HG03469 (cell line): ENCODE measurements around the gene MBNL1.
"Not testable (repeated sequence)": the region's sequence is repeated elsewhere in the genome, so short reads cannot be mapped to it uniquely, and the experiment has no call there.

ENCODE experiments used
- ATAC-seq: cut with Tn5 transposase; IDR thresholded peaks from one replicate; pipeline ENCODE4 v1.9.1; 2021; ENCODE audit warnings: mild to moderate bottlenecking, moderate library complexity, moderate number of reproducible peaks; ENCODE audit not compliant: unreplicated experiment

The MBNL1 gene

DNA sequence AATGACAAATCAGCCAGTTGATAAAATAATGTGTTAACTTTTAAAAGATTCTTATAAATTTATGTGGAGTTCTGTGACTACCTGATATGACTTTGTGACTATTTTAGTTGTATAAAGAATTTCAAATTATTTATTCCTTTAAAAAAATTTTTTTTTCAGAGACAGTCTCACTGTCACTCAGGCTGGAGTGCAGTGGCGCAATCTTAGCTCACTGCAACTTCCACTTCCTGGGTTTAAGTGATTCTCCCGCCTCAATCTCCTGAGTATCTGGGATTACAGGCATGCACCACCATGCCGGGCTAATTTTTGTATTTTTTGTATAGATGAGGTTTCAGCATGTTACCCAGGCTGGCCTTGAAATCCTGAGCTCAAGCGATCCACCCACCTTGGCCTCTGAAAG is 48.5 kb downstream of the MBNL1 start:
- no peak for ATAC-seq

DNA sequence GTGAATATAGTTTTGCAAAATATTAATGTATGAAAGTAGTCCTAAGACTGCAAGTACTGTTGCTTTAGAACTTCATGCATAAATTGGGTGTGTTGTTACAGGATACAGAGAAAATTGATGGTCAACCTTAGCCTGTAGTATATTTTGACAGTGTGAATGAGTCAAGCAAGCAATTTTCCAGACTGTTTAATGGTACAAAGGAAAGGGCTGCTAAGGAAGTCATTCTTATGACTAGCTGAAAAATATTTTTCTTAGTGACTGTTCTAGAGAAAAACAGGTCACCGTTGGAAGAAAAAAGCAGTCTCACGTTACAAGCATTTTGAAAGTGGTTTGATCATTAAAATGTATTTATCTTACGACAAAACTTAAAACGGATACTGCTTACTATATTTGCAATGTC is 49.2 kb downstream of the MBNL1 start:
- no peak for ATAC-seq

DNA sequence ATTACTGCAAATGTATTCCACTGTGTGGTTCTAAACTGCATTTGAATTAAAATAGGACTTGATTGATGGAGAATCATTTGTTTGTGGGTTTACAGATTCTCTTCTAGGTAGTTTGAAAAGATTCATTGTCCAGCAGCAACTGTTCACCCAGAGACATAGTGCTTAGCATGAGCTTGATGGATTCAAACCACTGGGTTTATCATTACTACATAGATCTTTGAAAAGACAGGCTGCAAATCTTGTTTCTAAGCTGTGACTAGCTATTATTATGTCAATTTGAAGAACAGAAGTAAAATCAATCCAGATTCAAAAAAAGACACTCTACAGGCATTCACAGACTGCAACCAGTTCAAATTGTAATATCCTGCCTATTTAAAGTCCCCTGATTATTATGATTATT is 49.8 kb downstream of the MBNL1 start:
- ATAC-seq: no peak

DNA sequence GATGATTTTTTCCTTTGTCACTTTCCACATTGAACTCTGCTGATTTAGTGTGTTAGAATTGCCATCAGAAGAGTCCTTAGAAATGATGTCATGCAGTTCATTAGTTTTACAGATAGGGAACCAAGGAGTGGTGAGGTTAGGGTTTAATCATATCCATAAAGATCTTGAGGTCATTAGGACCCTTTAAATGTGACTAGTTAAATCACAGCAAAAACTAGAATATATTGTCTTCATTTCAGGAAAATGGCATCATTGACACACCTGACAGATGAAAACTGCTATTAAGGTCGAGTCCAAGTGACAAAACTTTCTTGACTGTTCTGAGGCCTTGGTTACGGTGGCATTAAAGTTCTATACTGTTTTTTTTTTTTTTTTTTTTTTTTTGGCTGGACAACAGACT is 50.5 kb downstream of the MBNL1 start:
- no peak for ATAC-seq

DNA sequence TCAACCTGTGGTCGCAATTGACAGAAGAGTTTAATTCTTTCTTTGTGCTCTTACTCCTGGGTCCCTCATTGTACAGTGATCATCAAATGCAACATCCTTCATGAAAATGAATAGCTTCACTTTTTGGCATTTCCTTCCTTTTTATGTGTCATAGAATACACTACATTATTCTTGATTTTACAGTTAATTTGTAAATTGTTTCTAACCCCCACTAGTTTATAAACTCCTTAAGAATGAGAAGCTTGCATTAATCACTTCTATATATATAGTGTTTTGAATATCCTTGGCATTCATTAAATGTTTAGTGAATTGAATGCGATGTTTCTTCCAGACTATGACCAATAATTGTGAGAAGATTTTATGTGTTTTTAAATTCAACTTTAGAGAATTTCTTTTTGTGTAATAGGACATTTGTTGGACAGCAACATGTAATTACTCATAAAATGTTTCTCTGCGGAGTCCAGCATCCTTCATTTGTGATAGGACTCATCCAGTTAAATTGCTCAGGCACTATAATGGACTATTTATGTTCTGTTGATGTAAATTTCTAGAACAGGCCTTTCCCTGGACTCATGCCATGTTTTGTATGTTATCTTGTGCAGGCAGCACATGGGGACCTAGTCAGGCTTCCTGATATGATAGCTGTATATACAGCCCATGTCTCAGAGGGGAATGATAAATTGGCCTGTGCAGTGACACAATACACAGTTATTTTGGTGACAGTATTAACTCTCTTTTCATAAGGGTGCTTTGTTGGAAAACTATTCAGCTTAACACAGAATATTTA is 51.3 kb downstream of the MBNL1 start:
- no peak for ATAC-seq

DNA sequence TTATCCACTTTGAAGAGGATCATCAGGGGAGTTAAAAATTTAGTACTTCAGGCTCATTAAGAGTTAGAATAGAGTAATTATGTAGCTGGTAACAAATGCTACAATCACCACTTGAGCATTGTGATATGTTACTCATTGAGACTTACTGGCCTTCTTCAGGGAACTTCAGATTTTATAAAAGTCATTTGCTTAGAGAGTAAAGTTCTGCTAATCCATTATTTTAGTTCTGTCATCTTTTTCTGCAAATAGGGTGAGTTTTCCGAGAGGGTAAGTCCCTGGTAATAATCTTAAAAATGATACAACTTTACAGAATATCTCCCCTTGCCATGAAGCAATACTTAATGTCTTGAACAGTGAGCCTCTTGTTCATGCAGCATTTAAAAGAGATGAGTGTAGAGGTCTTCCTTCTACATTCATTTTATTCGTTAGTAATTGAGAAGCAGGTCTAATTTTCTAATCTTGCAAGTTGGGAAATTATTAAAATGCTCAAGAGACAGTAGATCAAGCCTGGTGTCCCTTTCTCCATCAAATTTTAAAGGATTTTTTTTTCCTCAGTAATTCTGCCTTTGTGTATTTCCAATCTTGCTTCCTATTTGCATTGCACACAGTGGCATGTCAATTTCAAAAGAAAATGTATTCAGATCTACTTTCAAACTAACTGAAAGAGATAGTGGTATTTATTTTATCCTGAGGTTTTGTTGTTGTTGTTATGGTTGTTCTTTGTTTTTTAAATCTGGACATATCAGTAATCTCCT is 52.6 kb downstream of the MBNL1 start:
- no peak for ATAC-seq

DNA sequence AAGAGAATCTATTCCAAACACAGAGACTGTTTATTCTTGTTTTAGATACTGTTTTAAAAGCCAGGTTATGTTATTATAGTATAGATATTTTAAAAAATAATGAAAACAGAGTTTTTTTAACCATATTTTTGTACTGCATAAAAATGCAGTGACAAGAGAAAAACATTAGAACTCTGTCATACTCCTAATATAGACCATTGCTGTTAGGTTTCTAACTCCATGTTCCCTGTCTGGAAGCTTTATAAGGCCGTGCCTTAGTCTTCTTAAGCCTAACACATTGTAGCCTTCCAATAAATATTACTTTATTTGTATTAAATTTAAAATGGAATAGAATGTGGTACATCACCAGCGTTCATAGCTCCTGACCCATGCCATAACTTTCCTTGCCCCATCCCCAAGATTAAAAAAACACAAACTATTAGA is 53.2 kb downstream of the MBNL1 start:
- ATAC-seq: no peak

DNA sequence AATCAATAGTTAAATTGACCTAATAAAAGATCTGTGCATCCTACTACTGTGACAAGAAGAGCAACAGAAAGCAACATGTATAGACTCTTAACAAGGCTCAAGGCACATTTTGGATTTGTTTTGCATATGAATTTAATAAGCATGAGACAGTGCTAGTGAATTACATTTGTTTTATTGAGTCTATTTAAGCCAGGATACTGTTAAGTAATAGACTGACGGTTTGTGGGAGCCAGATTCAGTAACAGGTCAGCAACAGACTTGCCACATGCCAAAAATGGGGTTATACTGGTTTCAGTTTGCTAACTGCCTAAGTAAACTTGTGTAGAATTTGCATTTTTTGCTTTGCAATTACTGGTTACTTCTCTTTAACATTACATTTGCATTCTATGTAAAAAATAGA is 54.0 kb downstream of the MBNL1 start:
- ATAC-seq: peak; percentile 55

DNA sequence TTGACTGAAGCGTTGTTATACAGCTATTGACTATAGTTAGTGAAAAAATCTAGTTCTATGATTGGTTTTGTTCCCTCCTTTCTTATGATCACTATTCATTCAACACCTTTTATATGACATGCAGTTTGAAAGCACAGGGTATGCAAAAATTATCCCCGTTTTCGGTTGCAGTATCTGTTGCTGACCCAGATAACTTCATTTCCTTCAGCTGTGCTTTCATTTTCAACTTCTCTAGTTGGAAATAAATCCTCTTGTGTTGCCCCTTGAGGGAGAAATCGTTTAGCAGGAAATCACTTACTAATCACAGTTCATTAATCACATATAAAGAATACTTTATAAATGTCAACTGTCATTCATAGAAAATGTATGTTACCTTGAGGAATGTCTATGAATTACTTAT is 55.1 kb downstream of the MBNL1 start:
- ATAC-seq: peak; percentile 57

DNA sequence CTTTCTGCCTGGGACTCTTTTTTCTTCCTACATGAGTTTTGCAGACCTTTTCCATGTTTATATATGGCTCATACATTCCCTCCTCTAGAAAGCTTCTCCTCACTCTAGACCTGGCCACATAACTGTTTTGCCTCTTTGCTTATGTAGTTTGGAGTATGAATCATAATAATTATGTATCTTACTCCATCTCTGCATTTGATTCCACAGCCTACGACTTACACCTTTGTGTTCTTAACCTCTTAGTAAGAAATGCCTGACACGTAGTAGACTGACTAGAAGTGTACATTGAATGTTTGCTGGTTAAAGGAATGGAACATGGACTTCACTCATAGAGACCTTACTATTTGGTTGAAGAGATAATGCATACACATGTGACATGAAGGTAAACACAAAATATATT is 56.4 kb downstream of the MBNL1 start:
- ATAC-seq: no peak

DNA sequence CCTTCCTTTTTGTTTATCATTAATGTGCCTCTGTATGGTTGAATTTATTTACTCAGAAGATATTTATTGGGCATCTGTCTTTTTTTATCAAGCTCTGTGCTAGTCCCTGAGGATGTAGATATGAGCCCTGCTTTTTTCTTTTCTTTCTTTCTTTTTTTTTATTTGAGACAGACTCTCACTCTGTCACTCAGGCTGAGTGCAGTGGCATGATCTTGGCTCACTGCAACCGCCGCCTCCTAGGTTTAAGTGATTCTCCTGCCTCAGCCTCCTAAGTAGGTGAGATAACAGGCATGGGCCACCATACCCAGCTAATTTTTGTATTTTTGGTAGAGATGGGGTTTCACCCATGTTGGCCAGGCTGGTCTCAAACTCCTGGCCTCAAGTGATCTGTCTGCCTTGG is 58.5 kb downstream of the MBNL1 start:
- no peak for ATAC-seq

DNA sequence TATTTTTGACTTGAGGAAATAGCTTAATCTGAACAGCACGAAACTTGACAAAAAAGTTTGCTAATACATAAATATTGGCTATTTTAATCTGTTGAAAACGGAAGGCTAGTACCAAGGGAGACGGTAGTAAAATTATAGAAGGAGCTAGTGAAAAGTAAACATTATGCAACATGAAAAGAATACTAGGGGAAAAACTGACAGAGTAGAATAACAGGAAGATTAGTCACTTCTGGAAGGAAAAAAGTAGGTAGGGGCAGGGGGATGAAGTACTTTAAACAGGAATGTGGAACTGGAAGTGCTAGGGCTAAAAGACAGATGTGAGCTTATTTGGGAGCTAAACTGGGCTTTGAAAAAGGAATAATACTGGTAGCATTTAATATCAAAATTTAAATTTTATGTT is 60.1 kb downstream of the MBNL1 start:
- ATAC-seq: no peak

DNA sequence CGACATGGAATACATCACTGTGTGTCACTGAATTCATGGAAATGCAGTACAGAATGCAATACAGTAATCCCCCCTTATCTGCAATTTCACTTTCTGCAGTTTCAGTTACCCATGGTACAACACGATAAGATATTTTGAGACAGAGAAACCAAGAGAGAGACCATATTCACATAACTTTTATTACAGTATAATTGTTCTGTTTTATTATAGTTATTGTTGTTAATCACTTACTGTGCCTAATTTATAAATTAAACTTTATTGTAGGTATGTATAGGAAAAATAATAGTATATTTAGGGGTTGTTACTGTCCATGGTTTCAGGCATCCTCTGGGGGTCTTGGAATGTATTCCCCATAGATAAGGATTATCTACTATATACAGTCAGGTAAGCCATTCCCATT is 61.8 kb downstream of the MBNL1 start:
- ATAC-seq: no peak

DNA sequence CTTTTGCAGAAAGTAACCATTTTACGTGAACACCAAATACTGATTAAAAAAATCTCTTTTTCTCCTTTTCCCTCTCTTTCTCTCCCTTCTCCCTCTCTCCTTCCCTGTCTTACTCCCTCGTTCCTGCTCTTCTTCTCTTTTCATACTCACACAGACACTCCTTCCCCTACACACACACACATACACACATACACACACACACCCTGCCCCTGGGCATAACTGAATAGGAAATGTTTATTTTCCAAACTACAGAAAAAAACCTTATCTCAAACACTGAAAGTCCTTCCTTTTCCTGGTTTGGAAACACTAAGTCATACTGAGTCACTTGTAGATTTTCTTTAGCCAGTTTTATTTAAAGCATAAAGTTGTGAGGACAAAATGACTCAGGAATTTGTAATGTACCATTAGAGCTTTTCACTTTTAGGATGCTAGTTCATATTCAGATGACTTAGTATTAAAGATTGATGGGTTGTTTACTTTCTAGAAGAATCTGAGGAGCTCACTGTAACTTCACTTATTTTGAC is 62.4 kb downstream of the MBNL1 start:
- ATAC-seq: no peak

DNA sequence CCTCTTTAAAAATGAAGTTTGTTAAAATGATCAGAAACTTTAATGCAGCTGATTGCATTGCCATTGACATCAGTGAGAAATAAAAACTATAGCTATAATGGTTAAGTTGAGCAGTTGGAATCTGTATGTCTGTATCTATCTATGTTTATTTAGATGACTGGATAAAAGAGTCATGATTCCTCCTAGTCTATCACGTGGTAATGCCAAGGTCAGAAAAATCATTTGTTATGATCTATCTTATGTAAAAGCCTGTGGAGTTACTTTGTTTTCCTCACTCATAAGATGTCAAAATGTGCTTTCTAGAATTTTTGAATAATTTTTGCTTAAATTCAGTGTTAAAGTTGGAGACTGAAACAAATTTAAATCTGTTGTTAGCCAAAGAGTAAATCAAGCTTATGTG is 63.3 kb downstream of the MBNL1 start:
- ATAC-seq: no peak

DNA sequence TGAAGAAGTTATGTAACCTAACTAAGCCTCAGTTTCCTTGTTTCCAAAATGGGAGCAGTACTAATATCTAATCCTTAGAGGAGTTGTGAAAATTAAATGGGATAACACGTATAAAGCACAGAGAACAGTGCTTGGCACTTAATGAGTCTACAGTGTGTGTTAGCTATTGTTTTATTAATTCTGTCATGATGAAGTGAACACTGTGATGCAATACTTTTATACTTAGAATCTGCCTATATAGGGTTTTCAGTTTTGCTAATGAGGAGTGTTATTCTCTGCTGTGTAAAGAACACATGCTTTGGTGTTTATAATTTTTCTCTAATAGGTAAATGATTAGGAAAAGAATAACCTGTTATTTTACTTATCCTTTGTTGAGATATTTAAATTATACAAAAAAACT is 65.2 kb downstream of the MBNL1 start:
- no peak for ATAC-seq

DNA sequence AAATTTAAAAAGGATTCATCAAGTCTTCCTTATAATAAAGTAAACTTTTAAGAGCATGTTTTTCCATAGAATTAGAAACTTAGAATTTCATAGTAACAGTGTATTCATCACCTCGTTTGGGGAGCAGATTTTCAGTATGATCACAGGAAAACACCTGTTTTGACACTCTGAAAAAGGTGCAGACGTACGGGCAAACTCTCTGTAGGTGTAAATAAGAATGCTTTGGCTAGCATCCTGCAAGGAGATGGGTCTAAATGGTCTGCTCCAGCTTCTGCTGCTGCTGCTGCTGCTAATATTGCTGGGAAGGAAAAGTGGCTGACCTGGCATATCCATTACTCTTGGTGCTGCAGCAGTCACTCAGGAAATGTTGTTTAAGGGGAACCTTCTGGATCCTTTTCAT is 66.0 kb downstream of the MBNL1 start:
- ATAC-seq: no peak

DNA sequence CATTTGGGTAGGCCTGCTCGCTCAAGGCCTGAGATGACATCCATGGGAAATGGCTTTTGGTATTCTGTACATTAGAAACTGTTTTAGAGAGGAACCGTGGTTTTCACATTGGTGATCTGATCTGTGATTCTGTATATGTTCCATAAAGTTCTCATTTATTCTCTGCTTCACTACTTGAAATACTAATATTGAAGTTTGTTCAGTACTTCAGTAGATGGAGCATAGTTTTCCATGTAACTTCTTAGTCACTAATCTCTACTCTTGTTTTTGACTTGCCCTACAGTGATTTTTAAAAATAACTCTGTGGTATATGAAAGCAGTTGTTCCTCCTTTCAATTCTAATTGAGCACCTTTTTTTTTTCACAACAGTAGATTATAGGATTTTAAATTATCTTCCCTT is 66.5 kb downstream of the MBNL1 start:
- ATAC-seq: no peak

DNA sequence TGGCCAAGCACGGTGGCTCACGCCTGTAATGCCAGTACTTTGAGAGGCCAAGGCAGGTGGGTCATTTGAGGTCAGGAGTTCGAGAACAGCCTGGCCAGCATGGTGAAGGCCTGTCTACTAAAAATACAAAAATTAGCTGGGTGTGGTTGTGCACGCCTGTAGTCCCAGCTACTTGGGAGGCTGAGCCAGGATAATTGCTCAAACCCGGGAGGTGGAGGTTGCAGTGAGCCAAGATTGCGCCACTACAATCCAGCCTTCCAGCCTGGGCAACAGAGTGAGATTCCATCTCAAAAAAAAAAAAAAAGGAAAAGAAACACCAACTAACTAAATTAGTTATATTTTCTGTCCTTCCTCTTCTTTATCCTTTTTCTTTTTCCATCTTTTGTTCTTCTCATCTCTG is 68.6 kb downstream of the MBNL1 start:
- ATAC-seq: not testable (repeated sequence)

DNA sequence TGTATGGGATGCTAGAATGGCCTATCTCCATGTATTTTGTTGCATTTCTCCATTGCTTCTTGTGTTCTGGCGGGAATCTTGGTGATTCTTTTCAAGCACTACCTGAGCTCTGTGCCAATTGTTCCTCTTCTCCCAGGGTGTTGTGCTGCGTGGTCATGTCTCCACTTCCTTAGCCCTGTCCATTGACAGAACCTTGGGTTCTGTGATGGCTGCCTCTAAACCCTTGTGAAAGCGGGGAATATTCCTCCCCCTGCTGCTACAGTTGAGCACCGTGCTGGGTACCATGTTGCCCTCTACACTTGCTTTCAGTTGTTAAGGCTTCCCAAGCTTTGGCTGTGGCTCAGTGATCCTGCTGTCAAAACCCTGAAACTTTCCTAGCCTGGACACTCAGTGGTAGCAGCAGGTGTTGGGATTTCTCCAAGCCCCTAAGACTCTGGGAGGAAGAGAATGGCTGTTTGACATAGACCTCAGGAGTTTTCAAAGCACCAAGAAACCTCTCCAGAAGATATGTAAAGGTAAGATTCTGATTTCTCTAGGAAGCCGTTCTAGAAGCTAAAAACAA is 69.5 kb downstream of the MBNL1 start:
- no peak for ATAC-seq

DNA sequence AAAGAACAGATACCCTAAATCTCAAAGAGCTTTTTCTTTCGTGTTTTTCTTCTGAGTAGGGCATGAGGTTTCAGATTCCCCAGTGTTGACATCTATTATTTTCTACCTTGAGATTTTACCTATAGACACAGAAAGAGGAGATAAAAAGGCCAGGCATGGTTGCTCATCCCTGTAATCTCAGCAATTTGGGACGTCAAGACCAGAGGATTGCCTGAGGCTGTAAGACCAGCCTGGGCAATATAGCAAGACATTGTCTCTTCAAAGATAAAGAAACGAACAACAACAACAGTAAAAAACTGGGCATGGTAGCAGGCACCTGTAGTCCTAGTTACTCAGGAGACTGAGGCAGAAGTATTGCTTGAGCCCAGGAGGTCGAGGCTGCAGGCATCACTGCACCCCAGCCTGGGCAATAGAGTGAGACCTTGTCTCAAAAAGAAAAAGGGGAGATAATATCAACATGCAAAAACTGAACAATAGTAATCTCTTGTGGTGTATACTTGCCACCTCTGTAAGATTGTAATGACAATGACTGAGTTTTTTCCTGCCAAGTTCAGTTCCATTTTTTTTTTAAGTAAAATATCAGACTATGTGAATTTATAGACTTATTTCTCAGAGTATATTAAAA is 71.3 kb downstream of the MBNL1 start:
- no peak for ATAC-seq
